Measurements from ENCODE around the gene STAT1. TPM values are rescaled to one million over a fixed set of nuclear protein-coding genes. Genes with fewer than 3 reads are reported as not detected.

STAT1 gene
- polyA plus RNA-seq, 3 donors, result 51.3 to 126 (median 110) TPM

GRCh38 chr2:190947711-190948251, 66.2 kb downstream of the STAT1 start:
- Histone ChIP-seq H3K4me3 (replicated peaks in 1 of 3; ENCODE audit: low read depth in 2 of 3, low read length in 3 of 3) (peak overlapping the region in 2 of 3 experiments; percentile 5 to 46), H3K9ac (ENCODE audit: insufficient read depth, low read length, poor library complexity, severe bottlenecking) (peak overlapping the region; percentile 28), H3K9me3 (replicated peaks in 1 of 2; ENCODE audit: control insufficient read depth in 1 of 2, insufficient read depth in 1 of 2, low read length in 2 of 2) (no peaks in the 10 kb centered on the region), H3K27ac (ENCODE audit: low read depth in 1 of 2, low read length in 2 of 2) (peak overlapping the region in 1 of 2 donors; percentile 43), H2AFZ (ENCODE audit: insufficient read depth, low read depth, low read length, poor library complexity, severe bottlenecking) (no peak overlapping the region), H3K27me3 (ENCODE audit: control insufficient read depth in 2 of 2, insufficient read depth in 2 of 2, low read length in 2 of 2) (no peaks in the 10 kb centered on the region), H3K4me1 (ENCODE audit: control insufficient read depth in 1 of 2, insufficient read depth in 2 of 2, low read length in 2 of 2) (peaks cover 7 to 12% of the 10 kb centered on the region in 2 donors), H4K20me1 (ENCODE audit: insufficient read depth, low read length) (no peaks in the 10 kb centered on the region), H3K79me2 (ENCODE audit: insufficient read depth, low read length) (no peaks in the 10 kb centered on the region), H3K4me2 (replicated peaks; ENCODE audit: extremely low read depth, low read length, poor library complexity, severe bottlenecking) (peak overlapping the region; percentile 49), H3K36me3 (replicated peaks in 1 of 2; ENCODE audit: control insufficient read depth in 1 of 2, insufficient read depth in 2 of 2, low read length in 2 of 2) (no peaks in the 10 kb centered on the region)
- intact Hi-C loops (cut with micrococcal nuclease), result no loop called here
- peaks cover 11% of the 10 kb centered on the region for H3K4me1 Mint-ChIP-seq
- H3K27ac Mint-ChIP-seq, result peak overlapping the region in 4 of 7 donors; percentile 42 to 75 (median 52)
- H3K4me3 Mint-ChIP-seq, result peak overlapping the region; percentile 25 to 68
- no peaks in the 10 kb centered on the region for H3K27me3 Mint-ChIP-seq (ENCODE audit: low read depth in 3 of 3)
- DNase-seq, result peak; percentile 4 to 11 (median 7)
- no peaks in the 10 kb centered on the region for H3K9me3 Mint-ChIP-seq
- no peaks in the 10 kb centered on the region for H3K36me3 Mint-ChIP-seq
- no CpG with 5 or more reads among the region's 2 CpGs for WGBS (ENCODE audit: insufficient coverage)
- peak; percentile 17 for TF ChIP-seq CTCF (IDR thresholded peaks at IDR 0.05)

- H3K4me3 Mint-ChIP-seq, result no peak overlapping the region
- no peak for DNase-seq
- H3K27ac Mint-ChIP-seq, result peak overlapping the region in 1 of 7 donors; percentile 10
These were observed 66.8 kb downstream of the STAT1 start for GRCh38 chr2:190947141-190947540.

More at GRCh38 chr2:190947141-190947540, 66.8 kb downstream of the STAT1 start:
- WGBS (ENCODE audit: insufficient coverage), result no CpG with 5 or more reads among the region's 1 CpG
- Histone ChIP-seq H3K27ac (ENCODE audit: low read depth in 1 of 2, low read length in 2 of 2) (no peak overlapping the region), H3K4me2 (replicated peaks; ENCODE audit: extremely low read depth, low read length, poor library complexity, severe bottlenecking) (no peak overlapping the region), H2AFZ (ENCODE audit: insufficient read depth, low read depth, low read length, poor library complexity, severe bottlenecking) (no peak overlapping the region), H4K20me1 (ENCODE audit: insufficient read depth, low read length) (no peaks in the 10 kb centered on the region), H3K9ac (ENCODE audit: insufficient read depth, low read length, poor library complexity, severe bottlenecking) (no peak overlapping the region), H3K79me2 (ENCODE audit: insufficient read depth, low read length) (no peaks in the 10 kb centered on the region), H3K36me3 (replicated peaks in 1 of 2; ENCODE audit: control insufficient read depth in 1 of 2, insufficient read depth in 2 of 2, low read length in 2 of 2) (no peaks in the 10 kb centered on the region), H3K9me3 (replicated peaks in 1 of 2; ENCODE audit: control insufficient read depth in 1 of 2, insufficient read depth in 1 of 2, low read length in 2 of 2) (no peaks in the 10 kb centered on the region), H3K27me3 (ENCODE audit: control insufficient read depth in 2 of 2, insufficient read depth in 2 of 2, low read length in 2 of 2) (no peaks in the 10 kb centered on the region), H3K4me3 (replicated peaks in 1 of 3; ENCODE audit: low read depth in 2 of 3, low read length in 3 of 3) (no peak overlapping the region), H3K4me1 (ENCODE audit: control insufficient read depth in 1 of 2, insufficient read depth in 2 of 2, low read length in 2 of 2) (peaks cover 7 to 12% of the 10 kb centered on the region in 2 donors)
- TF ChIP-seq CTCF (IDR thresholded peaks at IDR 0.05), result no peak
- Mint-ChIP-seq H3K4me1 (peaks cover 11% of the 10 kb centered on the region), H3K27me3 (ENCODE audit: low read depth in 3 of 3) (no peaks in the 10 kb centered on the region), H3K36me3 (no peaks in the 10 kb centered on the region), H3K9me3 (no peaks in the 10 kb centered on the region)
- intact Hi-C loops (cut with micrococcal nuclease), result no loop called here

Data from CD14-positive monocyte (primary cell).